DND-41 (cell line): ENCODE measurements around the gene RRP8.

Experiments used
- CTCF ChIP-seq: IDR thresholded peaks from 2 replicates; pipeline ENCODE4 v1.5.1; 2012; ENCODE audit warnings: borderline replicate concordance, low read length, moderate library complexity, mild to moderate bottlenecking; ENCODE audit not compliant: poor library complexity, severe bottlenecking; ENCODE audit errors: extremely low read depth
- EZH2 ChIP-seq: IDR thresholded peaks from 3 replicates; pipeline ENCODE4 v1.6.1; 2012; ENCODE audit warnings: borderline replicate concordance, low read depth, mild to moderate bottlenecking, moderate library complexity, low read length, inconsistent platforms; ENCODE audit not compliant: severe bottlenecking

DNA sequence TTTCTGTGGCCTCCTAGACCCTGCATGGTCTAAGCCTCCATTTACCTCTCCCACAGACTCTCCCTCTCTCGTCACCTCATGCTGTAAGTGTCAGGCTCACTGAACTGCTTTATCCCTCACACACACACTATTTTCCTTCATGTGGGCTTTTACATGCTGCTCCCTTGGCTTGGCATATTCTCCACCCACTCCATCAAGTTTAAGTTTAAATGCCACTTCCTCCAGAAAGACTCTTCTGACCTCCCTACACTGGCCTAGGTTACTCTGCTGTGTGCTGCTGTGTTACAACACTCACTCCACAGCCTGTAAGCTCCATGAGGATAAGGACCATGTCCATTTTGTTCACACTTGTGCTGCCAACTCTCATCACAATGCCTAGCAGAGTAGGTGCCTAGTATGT is 49.7 kb upstream of the RRP8 start:
- no peak for TF ChIP-seq CTCF
- TF ChIP-seq EZH2 = no peak
